ENCODE results near the gene SNX9. TPM values are rescaled to one million over a fixed set of nuclear protein-coding genes. Genes with fewer than 3 reads are reported as not detected.

Gene SNX9
- total and polyA plus RNA-seq, 2 donors (not counting 1 experiment from before 2014, with no cell fraction given), result 10.0 to 50.7 TPM

DNA sequence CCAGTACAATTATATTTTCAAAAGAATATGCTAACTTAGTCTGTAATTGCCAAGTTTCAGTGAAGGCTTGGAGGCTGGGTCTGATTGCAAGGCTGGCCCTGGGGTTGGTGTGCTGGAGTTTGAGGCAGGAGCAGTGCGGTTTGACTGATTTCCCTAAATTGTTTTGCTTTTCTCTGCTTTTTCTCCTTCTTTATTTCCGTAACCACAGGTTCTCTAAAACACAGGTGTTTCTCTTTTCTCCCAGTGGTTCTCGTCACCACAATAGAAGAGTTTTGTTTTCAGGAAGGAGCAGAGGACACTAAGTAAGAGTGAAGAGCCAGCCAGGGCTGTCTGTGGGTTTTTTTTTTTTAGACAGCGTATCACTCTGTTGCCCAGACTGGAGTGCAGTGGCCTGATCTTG, 8.2 kb upstream of the SNX9 start:
- H3K9me3 ChIP-seq (ENCODE audit: control extremely low read depth in 1 of 3, control insufficient read depth in 2 of 3, insufficient read depth in 1 of 3, low read length in 2 of 3), result peaks cover 0 to under 1% (median 0%) of the 10 kb centered on the region in 3 donors
- CTCF ChIA-PET, result interaction anchor here (1.0 to 2.0 kb wide), 2 partner anchors 58 to 59 kb away, joined by 3 to 10 read pairs; no protein-coding TSS in a partner anchor
- H3K4me1 ChIP-seq (ENCODE audit: control insufficient read depth in 2 of 2, insufficient read depth in 2 of 2, low read length in 2 of 2), result peaks cover 23 to 31% of the 10 kb centered on the region in 2 donors
- ATAC-seq (ENCODE audit: low read depth), result peak; percentile 76
- peak overlapping the region; percentile 44 to 66 for H3K27ac ChIP-seq (ENCODE audit: low read length in 2 of 2)
- peak overlapping the region; percentile 55 for H3K4me2 ChIP-seq (replicated peaks; ENCODE audit: low read depth, low read length, poor library complexity, severe bottlenecking)
- H3K4me3 ChIP-seq (ENCODE audit: control extremely low read depth in 1 of 5, extremely low read depth in 1 of 5, insufficient read depth in 1 of 5, low read depth in 2 of 5, low read length in 4 of 5), result peak overlapping the region in 1 of 5 experiments; percentile 18
- DNase-seq, result peak; percentile 70
- intact Hi-C loops (cut with micrococcal nuclease), result no loop called here
- no peaks in the 10 kb centered on the region for H4K20me1 ChIP-seq (ENCODE audit: control insufficient read depth, insufficient read depth, low read length, poor library complexity, severe bottlenecking)
- H2AFZ ChIP-seq (ENCODE audit: insufficient read depth, low read depth, low read length, poor library complexity, severe bottlenecking), result no peak overlapping the region
- POLR2A ChIA-PET, result interaction anchor here (0.8 kb wide), 1 partner anchor 45 kb away, joined by 3 read pairs; no protein-coding TSS in a partner anchor
- H3K27me3 ChIP-seq (replicated peaks in 1 of 4; ENCODE audit: control extremely low read depth in 1 of 4, control insufficient read depth in 3 of 4, insufficient read depth in 4 of 4, low read length in 3 of 4), result no peaks in the 10 kb centered on the region
- peak overlapping the region; percentile 44 for H3K4me3 Mint-ChIP-seq
- H3K79me2 ChIP-seq (ENCODE audit: control insufficient read depth, insufficient read depth, low read length), result no peaks in the 10 kb centered on the region
- no CpG with 5 or more reads among the region's 4 CpGs for WGBS (ENCODE audit: insufficient coverage)
- H3K27me3 Mint-ChIP-seq, result no peaks in the 10 kb centered on the region
- no peaks in the 10 kb centered on the region for H3K36me3 ChIP-seq (replicated peaks in 1 of 2; ENCODE audit: control extremely low read depth in 1 of 2, control insufficient read depth in 1 of 2, extremely low read depth in 1 of 2, insufficient read depth in 2 of 2, low read length in 1 of 2)
- H3K27ac Mint-ChIP-seq, result peak overlapping the region; percentile 86
- no peaks in the 10 kb centered on the region for H3K9me3 Mint-ChIP-seq (ENCODE audit: insufficient read depth)
- peak overlapping the region; percentile 16 for H3K9ac ChIP-seq (ENCODE audit: low read length)
- H3K4me1 Mint-ChIP-seq, result peaks cover 45% of the 10 kb centered on the region
- TF ChIP-seq, protein P1, sequence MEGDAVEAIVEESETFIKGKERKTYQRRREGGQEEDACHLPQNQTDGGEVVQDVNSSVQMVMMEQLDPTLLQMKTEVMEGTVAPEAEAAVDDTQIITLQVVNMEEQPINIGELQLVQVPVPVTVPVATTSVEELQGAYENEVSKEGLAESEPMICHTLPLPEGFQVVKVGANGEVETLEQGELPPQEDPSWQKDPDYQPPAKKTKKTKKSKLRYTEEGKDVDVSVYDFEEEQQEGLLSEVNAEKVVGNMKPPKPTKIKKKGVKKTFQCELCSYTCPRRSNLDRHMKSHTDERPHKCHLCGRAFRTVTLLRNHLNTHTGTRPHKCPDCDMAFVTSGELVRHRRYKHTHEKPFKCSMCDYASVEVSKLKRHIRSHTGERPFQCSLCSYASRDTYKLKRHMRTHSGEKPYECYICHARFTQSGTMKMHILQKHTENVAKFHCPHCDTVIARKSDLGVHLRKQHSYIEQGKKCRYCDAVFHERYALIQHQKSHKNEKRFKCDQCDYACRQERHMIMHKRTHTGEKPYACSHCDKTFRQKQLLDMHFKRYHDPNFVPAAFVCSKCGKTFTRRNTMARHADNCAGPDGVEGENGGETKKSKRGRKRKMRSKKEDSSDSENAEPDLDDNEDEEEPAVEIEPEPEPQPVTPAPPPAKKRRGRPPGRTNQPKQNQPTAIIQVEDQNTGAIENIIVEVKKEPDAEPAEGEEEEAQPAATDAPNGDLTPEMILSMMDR (IDR thresholded peaks at IDR 0.05), result no peak
- TF ChIP-seq EZH2 (IDR thresholded peaks at IDR 0.05; ENCODE audit: borderline replicate concordance, insufficient read depth, low read depth, low read length, poor library complexity, severe bottlenecking), result no peak

DNA sequence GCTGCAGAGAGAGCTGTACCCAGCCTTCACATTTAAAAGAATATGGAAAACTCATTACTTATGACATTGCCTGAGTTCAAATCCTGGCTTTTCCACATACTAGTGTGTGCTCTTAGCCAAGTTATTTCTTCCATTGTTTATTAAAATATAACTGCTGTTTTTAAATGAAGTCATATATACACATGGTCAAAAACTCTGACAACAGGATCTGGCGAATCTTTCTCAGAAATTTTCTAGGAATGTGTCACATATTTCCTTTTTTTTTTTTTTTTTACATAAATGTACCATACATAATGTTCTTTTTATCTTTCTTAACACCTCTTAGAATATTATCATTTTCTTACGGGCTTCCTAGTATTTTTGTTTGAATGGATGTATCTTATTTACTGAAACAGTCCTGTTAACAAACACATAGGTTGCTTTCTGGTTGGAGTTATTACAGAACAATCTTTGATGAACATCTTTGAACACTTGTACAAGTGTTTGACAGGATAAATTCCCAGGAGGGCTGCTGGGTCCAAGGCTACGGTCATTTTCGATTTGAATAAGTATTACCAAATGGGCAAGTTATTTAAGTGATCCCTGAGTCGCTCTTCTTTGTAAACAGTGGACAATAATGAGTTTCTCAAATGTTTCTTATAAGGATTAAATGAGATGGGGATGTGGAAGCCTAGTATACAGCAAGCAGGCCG, 1.6 kb upstream of the SNX9 start:
- CTCF ChIA-PET, result interaction anchor here (1.0 to 2.0 kb wide), 2 partner anchors 59 to 65 kb away, joined by 4 to 8 read pairs; no protein-coding TSS in a partner anchor
- WGBS (ENCODE audit: insufficient coverage), result 94% methylated on average over 3 of the region's 6 CpGs
- TF ChIP-seq EZH2 (IDR thresholded peaks at IDR 0.05; ENCODE audit: borderline replicate concordance, insufficient read depth, low read depth, low read length, poor library complexity, severe bottlenecking), result no peak
- TF ChIP-seq, protein P1 (IDR thresholded peaks at IDR 0.05), result no peak
- H3K9me3 Mint-ChIP-seq (ENCODE audit: insufficient read depth), result no peaks in the 10 kb centered on the region
- Histone ChIP-seq H2AFZ (ENCODE audit: insufficient read depth, low read depth, low read length, poor library complexity, severe bottlenecking) (no peak overlapping the region), H3K4me3 (ENCODE audit: control extremely low read depth in 1 of 5, extremely low read depth in 1 of 5, insufficient read depth in 1 of 5, low read depth in 2 of 5, low read length in 4 of 5) (no peak overlapping the region), H4K20me1 (ENCODE audit: control insufficient read depth, insufficient read depth, low read length, poor library complexity, severe bottlenecking) (peaks cover 9% of the 10 kb centered on the region), H3K79me2 (ENCODE audit: control insufficient read depth, insufficient read depth, low read length) (peaks cover 18% of the 10 kb centered on the region), H3K4me2 (replicated peaks; ENCODE audit: low read depth, low read length, poor library complexity, severe bottlenecking) (no peak overlapping the region), H3K9me3 (ENCODE audit: control extremely low read depth in 1 of 3, control insufficient read depth in 2 of 3, insufficient read depth in 1 of 3, low read length in 2 of 3) (no peaks in the 10 kb centered on the region), H3K27ac (ENCODE audit: low read length in 2 of 2) (peak overlapping the region in 1 of 2 donors; percentile 69), H3K27me3 (replicated peaks in 1 of 4; ENCODE audit: control extremely low read depth in 1 of 4, control insufficient read depth in 3 of 4, insufficient read depth in 4 of 4, low read length in 3 of 4) (no peaks in the 10 kb centered on the region), H3K36me3 (replicated peaks in 1 of 2; ENCODE audit: control extremely low read depth in 1 of 2, control insufficient read depth in 1 of 2, extremely low read depth in 1 of 2, insufficient read depth in 2 of 2, low read length in 1 of 2) (no peaks in the 10 kb centered on the region), H3K4me1 (ENCODE audit: control insufficient read depth in 2 of 2, insufficient read depth in 2 of 2, low read length in 2 of 2) (peaks cover 16 to 27% of the 10 kb centered on the region in 2 donors), H3K9ac (ENCODE audit: low read length) (no peak overlapping the region)
- peaks cover 51% of the 10 kb centered on the region for H3K4me1 Mint-ChIP-seq
- POLR2A ChIA-PET, result interaction anchor here (1.4 kb wide), 1 partner anchor 60 kb away, joined by 4 read pairs; no protein-coding TSS in a partner anchor
- intact Hi-C loops (cut with micrococcal nuclease), result loop anchor here (5.0 to 10.0 kb wide), 2 partner anchors 51 to 823 kb away; partner anchors contain the start of gene DYNLT1
- ATAC-seq (ENCODE audit: low read depth) (no peak), DNase-seq (no peak)
- no peaks in the 10 kb centered on the region for H3K27me3 Mint-ChIP-seq
- H3K4me3 Mint-ChIP-seq, result peak overlapping the region; percentile 68
- H3K27ac Mint-ChIP-seq, result peak overlapping the region; percentile 91

Data from B cell (primary cell).